Activated naive CD8-positive, alpha-beta T cell (primary cell): ENCODE data around the gene LBH.

Experiments
- H3K27ac Mint-ChIP-seq: one replicate; pipeline ENCODE4 v1.8.0; 2021; ENCODE audit warnings: mixed read lengths
- H3K27me3 Mint-ChIP-seq: one replicate; pipeline ENCODE4 v1.8.0; 2021; ENCODE audit warnings: mixed read lengths
- H3K36me3 Mint-ChIP-seq: one replicate; pipeline ENCODE4 v1.8.0; 2021; ENCODE audit warnings: mixed read lengths
- H3K4me1 Mint-ChIP-seq: one replicate; pipeline ENCODE4 v1.8.0; 2021; ENCODE audit warnings: low read depth, mixed read lengths
- H3K4me3 Mint-ChIP-seq: one replicate; pipeline ENCODE4 v1.8.0; 2021; ENCODE audit warnings: mild to moderate bottlenecking, mixed read lengths
- H3K9me3 Mint-ChIP-seq: one replicate; pipeline ENCODE4 v1.8.0; 2021; ENCODE audit warnings: low read depth, mixed read lengths

Gene LBH

DNA sequence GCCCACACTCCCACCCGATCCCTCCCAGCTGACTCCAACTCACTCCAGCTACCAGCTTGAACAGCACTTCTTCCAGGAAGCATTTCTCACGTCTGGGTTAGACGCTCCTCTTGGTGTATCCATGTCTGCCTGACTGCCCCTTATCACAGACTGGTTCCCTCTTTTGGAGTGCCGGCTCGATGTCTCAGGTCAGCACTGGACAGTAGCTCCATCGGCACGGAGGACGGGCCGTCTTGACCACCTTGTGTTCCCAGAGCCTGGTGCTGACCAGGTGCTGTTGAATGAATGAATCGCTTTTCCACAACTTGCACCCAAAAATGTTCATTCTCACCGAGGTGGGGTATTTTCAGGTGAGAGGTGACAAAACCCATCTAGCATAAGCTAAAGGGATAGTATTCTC, 71.8 kb downstream of the LBH start:
- Mint-ChIP-seq H3K27me3 (no peaks in the 10 kb centered on the region), H3K9me3 (no peaks in the 10 kb centered on the region), H3K36me3 (peaks cover 7% of the 10 kb centered on the region), H3K4me1 (peaks cover 36% of the 10 kb centered on the region), H3K27ac (peak overlapping the region; percentile 54), H3K4me3 (no peak overlapping the region)

DNA sequence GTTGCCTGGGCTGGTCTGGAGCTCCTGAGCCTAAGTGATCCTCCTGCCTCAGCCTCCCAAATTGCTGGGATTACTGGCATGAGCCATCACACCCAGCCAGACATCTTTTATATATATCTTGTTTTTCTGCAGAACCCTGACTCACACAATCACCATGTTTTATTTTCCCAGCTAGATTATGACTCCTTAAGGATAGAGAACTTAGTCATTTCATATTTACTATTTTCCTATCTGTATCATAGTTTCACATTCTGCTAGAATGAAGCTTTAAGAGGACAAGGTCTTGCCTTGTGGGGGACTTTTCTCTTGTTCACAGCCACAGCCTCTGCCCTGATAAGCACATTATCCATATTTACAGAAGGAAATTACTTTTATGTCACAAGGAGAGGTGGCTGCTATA, 73.9 kb downstream of the LBH start:
- H3K27me3 Mint-ChIP-seq, result no peaks in the 10 kb centered on the region
- H3K36me3 Mint-ChIP-seq, result peaks cover 4% of the 10 kb centered on the region
- H3K27ac Mint-ChIP-seq, result peak overlapping the region; percentile 66
- no peaks in the 10 kb centered on the region for H3K9me3 Mint-ChIP-seq
- H3K4me1 Mint-ChIP-seq, result peaks cover 41% of the 10 kb centered on the region
- no peak overlapping the region for H3K4me3 Mint-ChIP-seq

DNA sequence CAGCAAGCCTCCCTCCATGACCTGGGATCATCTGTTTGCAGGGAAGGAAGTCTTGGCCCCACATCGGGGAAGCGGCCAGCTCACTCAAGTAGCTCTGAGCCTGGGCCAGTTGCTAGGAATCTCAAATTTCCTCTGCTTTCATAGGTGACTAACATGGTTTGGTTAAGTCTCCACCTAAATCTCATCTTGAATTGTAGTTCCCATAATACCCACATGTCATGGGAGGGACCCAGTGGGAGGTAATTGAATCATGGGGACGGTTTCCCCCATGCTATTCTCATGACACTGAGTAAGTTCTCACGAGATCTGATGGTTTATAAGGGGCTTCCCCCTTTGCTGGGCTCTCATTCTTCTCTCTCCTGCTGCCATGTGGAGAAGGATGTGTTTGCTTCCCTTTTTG, 75.2 kb downstream of the LBH start:
- peaks cover 50% of the 10 kb centered on the region for H3K4me1 Mint-ChIP-seq
- no peak overlapping the region for H3K4me3 Mint-ChIP-seq
- H3K27me3 Mint-ChIP-seq, result no peaks in the 10 kb centered on the region
- H3K9me3 Mint-ChIP-seq, result no peaks in the 10 kb centered on the region
- peak overlapping the region; percentile 54 for H3K27ac Mint-ChIP-seq
- peaks cover 4% of the 10 kb centered on the region for H3K36me3 Mint-ChIP-seq

DNA sequence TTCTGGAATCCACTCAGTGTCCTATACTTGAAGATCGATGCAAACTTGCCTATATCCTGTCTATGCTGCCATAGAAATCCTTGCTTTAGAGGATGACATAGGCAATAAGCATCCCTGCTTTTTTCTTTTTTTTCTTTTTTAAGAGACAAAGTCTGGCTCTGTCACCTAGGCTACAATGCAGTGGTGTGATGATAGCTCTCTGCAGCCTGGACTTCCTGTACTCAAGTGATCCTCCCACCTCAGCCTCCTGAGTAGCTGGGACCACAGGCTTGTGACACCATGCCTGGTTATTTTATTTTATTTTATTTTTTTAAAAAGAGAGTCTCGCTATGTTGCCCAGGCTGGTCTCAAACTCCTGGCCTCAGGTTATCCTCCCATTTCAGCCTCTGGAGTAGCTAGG, 76.9 kb downstream of the LBH start:
- Mint-ChIP-seq H3K4me3 (no peak overlapping the region), H3K36me3 (peaks cover 4% of the 10 kb centered on the region), H3K9me3 (no peaks in the 10 kb centered on the region), H3K27me3 (no peaks in the 10 kb centered on the region), H3K27ac (no peak overlapping the region), H3K4me1 (peaks cover 61% of the 10 kb centered on the region)
